ENCODE data around the gene TBC1D1.

DNA sequence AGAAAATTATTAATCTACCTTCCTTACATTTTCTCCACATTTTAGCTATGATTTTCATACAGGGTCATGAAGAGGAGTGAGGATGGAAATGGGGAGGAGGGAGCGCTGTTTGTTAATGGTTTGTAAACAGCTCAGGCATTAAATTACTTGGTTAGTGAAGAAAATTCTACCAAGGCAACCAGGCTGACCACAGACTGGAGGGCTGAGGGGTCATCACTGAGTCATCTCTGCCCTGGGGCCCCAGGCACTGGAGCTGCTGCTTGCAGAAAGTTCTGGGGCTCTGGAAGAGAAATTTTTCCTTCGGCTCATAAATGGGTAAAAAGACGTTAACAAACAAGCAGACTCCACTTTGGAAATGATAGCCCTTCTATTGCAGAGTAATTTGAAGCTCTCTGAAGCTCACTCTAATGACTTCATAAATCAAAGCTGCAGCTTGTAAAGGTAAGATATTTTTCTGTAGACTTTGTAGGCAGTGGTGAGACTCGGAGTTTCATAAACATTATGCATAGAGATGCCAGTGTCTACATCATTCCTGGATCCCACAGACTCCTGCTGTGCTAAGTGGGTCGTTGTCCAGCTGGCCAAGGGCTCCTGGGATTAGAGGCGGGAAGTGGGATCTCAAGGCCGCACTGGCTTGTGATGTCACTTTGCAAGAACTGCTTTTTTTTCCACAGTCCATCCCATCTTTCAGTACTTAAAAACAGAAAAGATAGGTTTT, 228.9 kb downstream of the TBC1D1 start:
- TF ChIP-seq, protein P1, sequence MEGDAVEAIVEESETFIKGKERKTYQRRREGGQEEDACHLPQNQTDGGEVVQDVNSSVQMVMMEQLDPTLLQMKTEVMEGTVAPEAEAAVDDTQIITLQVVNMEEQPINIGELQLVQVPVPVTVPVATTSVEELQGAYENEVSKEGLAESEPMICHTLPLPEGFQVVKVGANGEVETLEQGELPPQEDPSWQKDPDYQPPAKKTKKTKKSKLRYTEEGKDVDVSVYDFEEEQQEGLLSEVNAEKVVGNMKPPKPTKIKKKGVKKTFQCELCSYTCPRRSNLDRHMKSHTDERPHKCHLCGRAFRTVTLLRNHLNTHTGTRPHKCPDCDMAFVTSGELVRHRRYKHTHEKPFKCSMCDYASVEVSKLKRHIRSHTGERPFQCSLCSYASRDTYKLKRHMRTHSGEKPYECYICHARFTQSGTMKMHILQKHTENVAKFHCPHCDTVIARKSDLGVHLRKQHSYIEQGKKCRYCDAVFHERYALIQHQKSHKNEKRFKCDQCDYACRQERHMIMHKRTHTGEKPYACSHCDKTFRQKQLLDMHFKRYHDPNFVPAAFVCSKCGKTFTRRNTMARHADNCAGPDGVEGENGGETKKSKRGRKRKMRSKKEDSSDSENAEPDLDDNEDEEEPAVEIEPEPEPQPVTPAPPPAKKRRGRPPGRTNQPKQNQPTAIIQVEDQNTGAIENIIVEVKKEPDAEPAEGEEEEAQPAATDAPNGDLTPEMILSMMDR (conservative IDR thresholded peaks at IDR 0.05), result no peak
- no peak for TF ChIP-seq ZFX (IDR thresholded peaks at IDR 0.05)
